Naive B cell (primary cell): ENCODE measurements around the gene ANKRD17. TPM values are rescaled to one million over a fixed set of nuclear protein-coding genes. Genes with fewer than 3 reads are reported as not detected.

ENCODE experiments used
- ATAC-seq, 2 donors: fragments of 150-1000 bp; cut with Tn5 transposase; 2 replicates each; pipeline ENCODE4 v1.10.0; 2021; ENCODE audit warnings: low read depth in 2 of 2, mild to moderate bottlenecking in 2 of 2, moderate library complexity in 2 of 2
- DNase-seq: peaks from one replicate; pipeline ENCODE4 v3.0.0; 2022
- H3K27ac Mint-ChIP-seq, 6 donors: one replicate each; pipeline ENCODE4 v1.8.0; 2020 to 2022; ENCODE audit warnings: mild to moderate bottlenecking in 6 of 6, mixed read lengths in 6 of 6, moderate library complexity in 5 of 6, inconsistent platforms in 2 of 6
- H3K27me3 Mint-ChIP-seq, 3 donors: one replicate each; pipeline ENCODE4 v1.8.0; 2021 to 2022; ENCODE audit warnings: mixed read lengths in 3 of 3, mild to moderate bottlenecking in 1 of 3
- H3K36me3 Mint-ChIP-seq, 2 donors: one replicate each; pipeline ENCODE4 v1.8.0; 2020 to 2022; ENCODE audit warnings: mixed read lengths in 2 of 2, inconsistent platforms in 1 of 2, mild to moderate bottlenecking in 1 of 2
- H3K4me1 Mint-ChIP-seq, 3 donors: one replicate each; pipeline ENCODE4 v1.8.0; 2020 to 2022; ENCODE audit warnings: mixed read lengths in 3 of 3, inconsistent platforms in 1 of 3, mild to moderate bottlenecking in 1 of 3, moderate library complexity in 1 of 3
- H3K4me3 Mint-ChIP-seq, 8 donors: one replicate each; pipeline ENCODE4 v1.8.0; 2020 to 2022; ENCODE audit warnings: mild to moderate bottlenecking in 8 of 8, mixed read lengths in 8 of 8, moderate library complexity in 8 of 8, inconsistent platforms in 2 of 8
- H3K9me3 Mint-ChIP-seq, 7 donors: one replicate each; pipeline ENCODE4 v1.8.0; 2020 to 2022; ENCODE audit warnings: mixed read lengths in 7 of 7, mild to moderate bottlenecking in 5 of 7, inconsistent platforms in 2 of 7, moderate library complexity in 1 of 7
- polyA plus RNA-seq, 6 donors: library from polyadenylated mRNA; unstranded; fragments of 300-500 nt; fragmentation: Illumina TruSeq; gene quantifications; one replicate each; pipeline ENCODE4 v1.2.3, GENCODE V29; 2021; ENCODE audit warnings: low read depth in 6 of 6

The ANKRD17 gene
- polyA plus RNA-seq, 6 donors from 2014 or later = 4.6 to 13.5 (median 8.7) TPM

DNA sequence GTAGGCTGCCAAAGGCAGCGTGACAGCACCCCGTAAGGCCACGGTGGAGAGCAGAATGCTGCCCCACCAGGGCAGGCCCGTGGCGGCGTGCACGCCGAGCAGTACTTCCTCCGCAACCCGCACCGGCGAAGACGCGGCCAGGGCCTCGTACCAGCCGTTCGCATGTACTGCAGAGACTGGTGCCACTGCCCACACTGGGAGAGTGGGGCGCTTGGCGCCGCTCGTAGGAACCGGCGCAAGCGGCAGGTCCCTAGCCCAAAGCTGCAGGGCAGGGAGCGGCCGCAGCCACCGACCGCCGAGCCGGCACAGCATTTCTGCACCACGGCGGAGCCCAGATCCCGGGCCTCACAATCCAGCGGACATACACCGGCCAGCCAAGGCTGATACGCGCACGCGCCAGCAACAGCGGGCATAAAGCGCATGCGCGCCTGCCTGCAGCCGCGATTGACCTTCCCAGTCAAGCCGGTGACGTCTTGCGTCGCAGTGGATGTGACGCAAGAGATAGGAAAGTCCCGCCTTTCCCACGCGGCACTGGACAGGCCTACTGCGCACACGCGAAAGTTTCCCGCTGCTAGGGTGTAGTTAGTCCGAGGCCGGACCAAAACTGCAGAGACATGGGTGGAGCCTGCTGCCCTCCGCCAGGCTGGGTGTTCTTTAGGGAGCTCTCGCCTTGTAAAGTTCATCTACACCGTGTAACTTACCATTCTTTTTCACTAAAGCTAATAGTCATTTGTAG, 189.1 kb downstream of the ANKRD17 start, which contains the start of gene COX18:
COX18 (minus strand) TSS at position 379 of the 736 bp plus-strand sequence; CDS start at position 312, 67 bp downstream.
- Mint-ChIP-seq H3K9me3 (no peaks in the 10 kb centered on the region), H3K27ac (peak within 1 kb of the TSS; percentile 93 to 100 (median 99)), H3K4me1 (peaks cover 14 to 27% (median 22%) of the 10 kb centered on the region in 3 donors), H3K4me3 (peak within 1 kb of the TSS; percentile 78 to 97 (median 93)), H3K36me3 (peaks cover 0 to 2% of the 10 kb centered on the region in 2 donors), H3K27me3 (no peaks in the 10 kb centered on the region)
- ATAC-seq (peak; percentile 78), DNase-seq (peak; percentile 98)

DNA sequence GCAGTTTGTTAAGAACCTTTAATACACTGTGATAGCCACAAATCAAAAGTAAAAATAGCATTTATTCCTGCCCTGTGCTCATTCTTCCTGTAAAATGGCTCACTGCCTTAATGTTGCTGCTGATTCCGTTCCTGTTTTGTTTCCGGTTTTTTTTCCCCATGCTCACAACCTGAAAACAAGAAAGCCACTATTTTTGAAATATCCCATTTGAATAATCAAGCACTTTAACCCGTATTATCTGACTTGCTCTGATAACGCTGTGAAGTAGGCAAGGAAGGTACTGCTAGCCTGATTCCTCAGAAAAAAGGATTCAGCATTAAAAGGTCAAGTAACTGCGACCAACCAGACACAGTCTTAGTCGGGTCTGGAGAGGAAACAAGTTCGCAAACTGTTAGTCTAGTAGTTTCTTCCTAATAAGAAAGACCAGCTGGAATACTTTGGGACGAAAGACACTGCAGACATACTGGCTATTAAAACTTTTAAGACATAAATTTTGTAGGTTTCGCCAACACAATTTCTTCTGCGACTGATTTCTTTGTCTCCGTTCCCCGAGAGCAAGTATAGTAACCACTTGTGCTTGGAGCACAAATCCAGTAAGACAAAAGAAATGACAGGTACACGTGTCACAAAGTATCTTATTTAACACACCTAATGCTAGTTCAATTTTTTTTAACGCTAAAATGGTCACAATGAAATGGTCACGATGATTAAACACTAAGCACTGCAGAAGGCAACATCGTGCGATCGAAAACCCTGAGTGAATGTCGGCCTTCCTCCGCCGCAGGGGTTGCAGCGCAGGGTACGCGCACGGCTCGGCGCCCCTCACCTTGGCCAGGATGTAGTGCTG, 189.9 kb downstream of the ANKRD17 start:
- Mint-ChIP-seq H3K4me3 (peak overlapping the region; percentile 78 to 97 (median 93)), H3K36me3 (peaks cover 0 to 5% of the 10 kb centered on the region in 2 donors), H3K27ac (peak overlapping the region; percentile 93 to 100 (median 99)), H3K27me3 (no peaks in the 10 kb centered on the region), H3K9me3 (no peaks in the 10 kb centered on the region), H3K4me1 (peaks cover 14 to 34% (median 28%) of the 10 kb centered on the region in 3 donors)
- DNase-seq (peak; percentile 29), ATAC-seq (no peak)

DNA sequence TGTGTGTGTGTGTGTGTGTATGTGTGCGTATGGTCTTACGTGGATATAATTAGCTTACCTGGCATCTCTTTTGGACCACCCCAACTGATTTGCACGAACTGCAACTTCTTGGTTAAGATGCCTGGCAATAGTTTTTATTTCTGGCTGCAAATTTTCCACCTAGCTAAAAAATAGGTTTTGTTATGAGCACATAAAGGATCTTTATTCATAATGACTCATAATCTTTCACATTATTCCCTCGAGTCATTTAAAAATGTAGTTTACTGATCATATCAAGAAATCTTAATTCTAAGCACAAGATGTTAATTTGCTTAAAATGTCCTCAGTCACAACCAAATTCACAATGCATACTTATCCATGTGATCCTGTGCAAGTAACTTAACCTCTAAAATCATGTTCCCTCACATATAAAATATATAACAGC, 190.6 kb downstream of the ANKRD17 start:
- Mint-ChIP-seq H3K4me1 (peaks cover 14 to 36% (median 28%) of the 10 kb centered on the region in 3 donors), H3K9me3 (no peaks in the 10 kb centered on the region), H3K4me3 (peak overlapping the region; percentile 78 to 97 (median 93)), H3K27ac (peak overlapping the region; percentile 93 to 100 (median 99)), H3K36me3 (peaks cover 0 to 5% of the 10 kb centered on the region in 2 donors), H3K27me3 (no peaks in the 10 kb centered on the region)
- ATAC-seq (no peak), DNase-seq (no peak)

DNA sequence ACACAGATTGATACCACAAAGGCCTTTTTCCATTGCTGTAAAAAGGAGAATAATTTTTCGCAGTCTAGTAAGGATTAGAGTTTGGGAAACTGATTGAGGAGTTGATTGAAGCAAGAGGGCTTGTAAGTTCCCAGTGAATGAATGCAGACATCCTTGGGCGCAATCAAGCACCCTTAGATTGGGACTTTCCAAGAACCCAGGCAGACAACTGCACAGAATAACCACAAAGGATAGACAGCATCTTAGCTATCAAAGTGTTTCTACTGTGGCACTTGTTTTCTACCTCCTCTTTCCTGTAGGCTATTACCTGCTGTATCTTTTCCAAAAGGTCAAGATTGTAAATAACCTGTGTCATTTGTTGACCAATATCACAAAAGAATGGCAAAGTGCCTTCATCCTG, 191.7 kb downstream of the ANKRD17 start:
- H3K27ac Mint-ChIP-seq = peak overlapping the region; percentile 9 to 93 (median 76)
- H3K36me3 Mint-ChIP-seq = peaks cover 0 to 5% of the 10 kb centered on the region in 2 donors
- peaks cover 14 to 36% (median 28%) of the 10 kb centered on the region in 3 donors for H3K4me1 Mint-ChIP-seq
- H3K4me3 Mint-ChIP-seq = peak overlapping the region in 1 of 8 donors; percentile 87
- DNase-seq (no peak), ATAC-seq (no peak)
- no peaks in the 10 kb centered on the region for H3K9me3 Mint-ChIP-seq
- H3K27me3 Mint-ChIP-seq = no peaks in the 10 kb centered on the region

DNA sequence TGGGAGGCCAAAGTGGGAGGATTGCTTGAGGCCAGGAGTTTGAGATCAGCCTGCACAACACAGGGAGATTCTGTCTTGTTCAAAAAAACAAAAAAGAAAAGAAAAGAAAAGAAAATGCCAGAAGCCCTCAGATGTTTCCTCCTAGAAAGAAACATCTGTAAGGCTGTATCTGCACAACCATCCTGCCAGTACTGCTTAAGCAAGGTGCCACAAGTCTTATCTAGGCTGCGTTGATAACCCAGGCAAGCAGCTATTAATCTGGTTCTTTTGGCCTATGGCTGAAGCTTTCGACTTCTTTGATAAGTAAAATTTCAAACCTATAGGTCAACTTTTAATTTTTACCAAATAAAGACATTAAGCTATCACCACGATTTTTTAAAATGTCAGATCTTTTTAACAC, 192.2 kb downstream of the ANKRD17 start:
- Mint-ChIP-seq H3K27ac (peak overlapping the region in 5 of 6 donors; percentile 23 to 88 (median 83)), H3K4me1 (peaks cover 14 to 36% (median 28%) of the 10 kb centered on the region in 3 donors), H3K36me3 (peaks cover under 1 to 5% of the 10 kb centered on the region in 2 donors), H3K9me3 (no peaks in the 10 kb centered on the region), H3K4me3 (peak overlapping the region in 3 of 8 donors; percentile 42 to 87 (median 59)), H3K27me3 (no peaks in the 10 kb centered on the region)
- DNase-seq (no peak), ATAC-seq (no peak)

DNA sequence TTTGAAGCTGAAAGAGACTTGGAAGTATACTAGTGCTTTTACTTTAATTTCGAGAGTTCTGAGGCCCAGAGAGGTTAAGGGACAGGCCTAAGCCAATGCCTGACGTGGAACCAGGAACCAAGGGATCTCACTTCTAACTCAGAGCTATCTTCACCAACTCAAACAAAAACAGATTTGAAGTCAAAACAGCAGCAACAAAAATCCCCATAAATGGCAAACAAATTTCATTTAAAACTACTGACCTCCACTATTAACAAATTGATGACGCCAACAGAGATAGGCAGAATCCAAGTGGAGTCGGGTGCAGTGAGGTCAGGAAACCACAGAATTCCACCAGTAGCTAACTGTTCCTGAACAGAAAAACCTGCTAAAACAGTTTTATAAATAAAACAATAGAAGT, 194.1 kb downstream of the ANKRD17 start:
- no peaks in the 10 kb centered on the region for H3K9me3 Mint-ChIP-seq
- H3K27me3 Mint-ChIP-seq = no peaks in the 10 kb centered on the region
- peak overlapping the region in 1 of 8 donors; percentile 9 for H3K4me3 Mint-ChIP-seq
- DNase-seq (no peak), ATAC-seq (no peak)
- peaks cover 14 to 31% (median 28%) of the 10 kb centered on the region in 3 donors for H3K4me1 Mint-ChIP-seq
- peak overlapping the region in 3 of 6 donors; percentile 63 to 79 (median 72) for H3K27ac Mint-ChIP-seq
- H3K36me3 Mint-ChIP-seq = peaks cover 8 to 16% of the 10 kb centered on the region in 2 donors

DNA sequence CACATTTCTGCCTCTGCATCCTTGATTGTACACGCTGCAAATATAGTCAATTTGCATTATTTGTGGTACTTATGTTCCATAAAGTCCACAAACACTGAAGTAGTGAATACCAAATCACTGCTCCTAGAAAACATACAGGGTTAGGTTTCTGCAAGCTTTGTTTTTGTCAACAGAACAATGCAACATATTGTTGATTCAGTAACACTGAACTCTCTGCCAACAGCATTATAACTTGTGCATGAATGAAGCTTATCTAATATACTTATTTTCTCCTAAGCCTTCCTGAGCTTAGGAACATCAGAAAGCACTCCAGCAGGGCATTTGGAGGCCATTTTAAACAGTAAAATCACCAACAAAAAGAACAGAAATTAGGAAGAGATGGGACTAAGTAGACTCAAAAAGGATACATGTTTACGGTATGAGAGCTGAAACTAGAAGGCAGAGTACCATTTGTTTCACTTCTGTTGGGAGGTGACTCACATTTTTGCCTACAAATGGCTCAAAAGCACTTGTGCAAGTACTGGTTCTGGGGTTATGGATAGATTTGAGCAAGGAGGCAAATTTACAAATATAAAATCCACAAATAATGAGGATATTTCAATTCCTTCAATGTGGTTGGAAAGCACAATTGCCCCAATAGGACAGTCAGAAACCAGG, 203.2 kb downstream of the ANKRD17 start:
- no peaks in the 10 kb centered on the region for H3K9me3 Mint-ChIP-seq
- H3K36me3 Mint-ChIP-seq = peaks cover 18 to 50% of the 10 kb centered on the region in 2 donors
- no peak for DNase-seq
- H3K4me3 Mint-ChIP-seq = no peak overlapping the region
- peak overlapping the region in 1 of 6 donors; percentile 11 for H3K27ac Mint-ChIP-seq
- ATAC-seq = no peak
- no peaks in the 10 kb centered on the region for H3K27me3 Mint-ChIP-seq
- no peaks in the 10 kb centered on the region for H3K4me1 Mint-ChIP-seq

DNA sequence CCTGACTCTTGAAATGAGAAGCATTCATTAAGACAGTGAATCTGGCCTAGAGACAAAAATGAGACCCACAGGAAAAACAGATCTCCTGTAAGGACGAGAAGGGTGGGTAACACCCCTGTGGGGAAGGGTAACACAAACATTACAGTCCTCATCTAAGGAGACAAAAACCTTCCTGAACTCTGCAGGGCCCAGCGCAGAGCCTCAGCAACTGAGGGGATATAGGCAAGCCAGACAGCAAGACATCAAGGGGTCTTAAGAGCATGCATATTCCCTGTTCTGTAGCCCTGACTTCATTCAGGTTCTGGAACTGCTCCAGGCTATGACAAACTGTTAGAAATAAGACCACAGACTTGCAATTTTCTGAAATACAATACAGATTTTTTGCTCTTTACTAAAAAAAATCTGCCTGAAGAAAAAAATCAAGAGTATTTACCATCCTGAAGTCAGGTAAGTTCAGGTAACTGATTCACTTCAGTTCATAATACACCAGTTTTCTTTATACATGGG, 204.6 kb downstream of the ANKRD17 start:
- Mint-ChIP-seq H3K4me3 (no peak overlapping the region), H3K27ac (peak overlapping the region in 1 of 6 donors; percentile 59), H3K4me1 (no peaks in the 10 kb centered on the region), H3K9me3 (no peaks in the 10 kb centered on the region), H3K27me3 (no peaks in the 10 kb centered on the region), H3K36me3 (peaks cover 16 to 38% of the 10 kb centered on the region in 2 donors)
- no peak for DNase-seq
- no peak for ATAC-seq

DNA sequence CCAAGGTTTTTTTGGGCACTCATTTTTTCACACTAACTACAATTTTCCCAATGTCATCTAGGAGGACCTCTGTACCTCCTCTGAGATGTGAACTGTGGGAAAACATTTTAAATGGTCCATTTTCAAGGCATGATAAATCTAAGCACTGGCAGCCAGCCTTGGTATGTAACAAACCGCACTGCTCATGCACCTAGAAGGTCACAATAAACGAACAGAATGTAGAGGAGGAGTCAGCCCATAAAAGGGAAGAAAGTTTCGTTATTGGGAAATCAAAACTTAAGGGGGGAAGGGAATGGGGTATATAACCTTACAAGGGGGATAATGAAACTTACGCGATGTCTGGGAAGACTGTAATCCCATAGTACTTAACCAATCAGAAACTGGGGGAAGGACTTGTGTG, 205.5 kb downstream of the ANKRD17 start:
- no peaks in the 10 kb centered on the region for H3K27me3 Mint-ChIP-seq
- H3K27ac Mint-ChIP-seq = no peak overlapping the region
- no peaks in the 10 kb centered on the region for H3K4me1 Mint-ChIP-seq
- H3K4me3 Mint-ChIP-seq = no peak overlapping the region
- DNase-seq = no peak
- H3K36me3 Mint-ChIP-seq = peaks cover 10 to 29% of the 10 kb centered on the region in 2 donors
- ATAC-seq = no peak
- no peaks in the 10 kb centered on the region for H3K9me3 Mint-ChIP-seq

DNA sequence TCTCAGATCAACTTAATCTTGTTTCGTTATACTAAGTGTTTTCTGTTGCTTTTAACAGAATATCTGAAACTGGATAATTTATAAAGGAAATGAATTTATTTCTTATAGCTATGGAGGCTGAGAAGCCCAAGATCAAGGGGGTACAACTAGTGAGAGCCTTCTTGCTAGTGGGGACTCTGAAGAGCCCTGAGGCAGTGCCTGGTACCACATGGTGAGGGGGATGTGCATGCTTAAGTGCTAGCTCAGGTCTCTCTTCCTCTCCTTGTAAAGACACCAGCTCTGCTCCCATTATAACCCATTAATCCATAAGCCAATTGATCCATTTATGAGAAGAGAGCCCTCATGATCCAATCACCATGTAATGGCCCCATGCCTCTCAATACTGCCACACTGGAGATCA, 207.0 kb downstream of the ANKRD17 start:
- ATAC-seq (no peak), DNase-seq (no peak)
- H3K9me3 Mint-ChIP-seq = no peaks in the 10 kb centered on the region
- H3K4me1 Mint-ChIP-seq = no peaks in the 10 kb centered on the region
- no peak overlapping the region for H3K27ac Mint-ChIP-seq
- H3K27me3 Mint-ChIP-seq = no peaks in the 10 kb centered on the region
- H3K36me3 Mint-ChIP-seq = peaks cover 10 to 27% of the 10 kb centered on the region in 2 donors
- no peak overlapping the region for H3K4me3 Mint-ChIP-seq

DNA sequence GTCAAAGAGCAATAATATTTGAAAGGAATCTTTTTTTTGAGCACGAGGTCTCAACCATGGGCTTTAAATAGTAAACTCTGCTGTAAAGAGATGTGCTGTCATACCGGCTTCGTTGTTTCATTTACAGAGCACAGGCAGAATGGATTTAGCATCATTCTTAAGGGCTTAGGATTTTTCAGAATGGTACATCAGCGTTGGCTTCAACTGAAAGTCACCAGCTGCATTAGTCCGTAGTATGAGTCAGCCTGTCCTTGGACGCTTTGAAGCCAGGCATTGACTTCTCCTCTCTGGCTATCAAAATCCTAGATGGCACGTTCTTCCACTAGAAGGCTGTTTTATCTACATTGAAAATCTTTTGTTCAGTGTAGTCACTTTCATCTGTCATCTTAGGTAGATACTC, 212.7 kb downstream of the ANKRD17 start:
- no peak overlapping the region for H3K4me3 Mint-ChIP-seq
- peaks cover 0 to 6% (median 6%) of the 10 kb centered on the region in 3 donors for H3K27me3 Mint-ChIP-seq
- no peak overlapping the region for H3K27ac Mint-ChIP-seq
- no peaks in the 10 kb centered on the region for H3K4me1 Mint-ChIP-seq
- peaks cover 0 to 7% of the 10 kb centered on the region in 2 donors for H3K36me3 Mint-ChIP-seq
- DNase-seq = no peak
- no peak for ATAC-seq
- peaks cover 0 to 2% (median 0%) of the 10 kb centered on the region in 7 donors for H3K9me3 Mint-ChIP-seq

DNA sequence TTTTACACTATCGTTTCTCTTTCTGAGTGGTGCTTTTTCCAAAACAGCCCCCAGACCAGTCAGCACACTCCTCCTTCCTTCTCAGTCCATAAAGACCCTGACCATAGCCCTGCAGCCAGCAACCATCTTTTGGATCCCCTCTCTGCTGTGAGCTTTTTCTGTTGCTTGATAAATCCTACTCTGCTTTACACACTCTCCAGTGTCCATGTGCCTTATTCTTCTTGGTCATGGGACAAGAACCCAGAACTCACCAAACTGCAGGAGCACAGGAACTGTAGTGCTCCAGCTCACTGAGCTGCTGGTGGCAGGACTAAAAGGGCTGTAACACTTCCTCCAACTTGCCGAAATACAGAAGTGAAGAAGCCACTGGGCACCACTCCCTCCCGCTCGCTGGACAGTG, 221.5 kb downstream of the ANKRD17 start:
- peaks cover 4 to 12% (median 6%) of the 10 kb centered on the region in 3 donors for H3K27me3 Mint-ChIP-seq
- no peak overlapping the region for H3K4me3 Mint-ChIP-seq
- DNase-seq = no peak
- peaks cover 3 to 21% (median 13%) of the 10 kb centered on the region in 7 donors for H3K9me3 Mint-ChIP-seq
- no peak for ATAC-seq
- peaks cover 0 to 3% (median 0%) of the 10 kb centered on the region in 3 donors for H3K4me1 Mint-ChIP-seq
- H3K36me3 Mint-ChIP-seq = peaks cover 12 to 16% of the 10 kb centered on the region in 2 donors
- no peak overlapping the region for H3K27ac Mint-ChIP-seq

DNA sequence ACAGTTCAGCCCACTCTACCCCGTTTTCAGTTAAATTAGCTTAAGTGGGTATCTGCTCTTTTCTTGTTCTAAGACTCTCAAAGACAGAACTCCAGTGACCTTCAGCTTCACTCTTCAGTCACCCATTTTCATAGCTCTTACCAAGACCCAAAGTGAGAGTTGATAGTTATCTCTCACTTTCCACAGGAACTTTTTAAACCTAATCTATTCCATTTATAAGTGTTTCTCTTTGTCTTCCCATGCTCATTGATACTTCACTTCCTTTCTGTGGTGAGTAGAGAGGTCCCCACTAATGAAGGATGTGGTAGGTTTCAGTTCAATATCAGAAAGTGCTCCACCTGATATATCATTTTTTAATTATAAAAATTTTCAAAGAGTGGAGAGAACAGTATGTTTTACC, 222.5 kb downstream of the ANKRD17 start:
- Mint-ChIP-seq H3K36me3 (peaks cover 10 to 16% of the 10 kb centered on the region in 2 donors), H3K27me3 (peaks cover under 1 to 9% (median 4%) of the 10 kb centered on the region in 3 donors), H3K9me3 (peaks cover 3 to 21% (median 13%) of the 10 kb centered on the region in 7 donors), H3K27ac (no peak overlapping the region), H3K4me3 (no peak overlapping the region), H3K4me1 (peaks cover 0 to 3% (median 0%) of the 10 kb centered on the region in 3 donors)
- ATAC-seq = no peak
- DNase-seq = no peak
